GM19193 (cell line): ENCODE measurements around the gene ADAMTS5.

ENCODE experiments used
- POLR2A ChIP-seq: IDR thresholded peaks from 4 replicates; pipeline ENCODE4 v1.6.1; 2011; ENCODE audit not compliant: insufficient read depth, insufficient read length; ENCODE audit errors: extremely low read depth

The ADAMTS5 gene

GRCh38 chr21:26933448-26933847 is 33.4 kb downstream of the ADAMTS5 start:
- no peak for TF ChIP-seq POLR2A

GRCh38 chr21:26925636-26926035 is 41.3 kb downstream of the ADAMTS5 start:
- no peak for TF ChIP-seq POLR2A

- TF ChIP-seq POLR2A = no peak
These were observed 41.8 kb downstream of the ADAMTS5 start for GRCh38 chr21:26925122-26925521.

- no peak for TF ChIP-seq POLR2A
These were observed 42.9 kb downstream of the ADAMTS5 start for GRCh38 chr21:26923986-26924385.

GRCh38 chr21:26920055-26920454 is 46.8 kb downstream of the ADAMTS5 start:
- TF ChIP-seq POLR2A = no peak

- no peak for TF ChIP-seq POLR2A
These were observed 48.4 kb downstream of the ADAMTS5 start for GRCh38 chr21:26918323-26919079.

GRCh38 chr21:26916799-26917198 is 50.1 kb downstream of the ADAMTS5 start:
- no peak for TF ChIP-seq POLR2A

- TF ChIP-seq POLR2A = no peak
These were observed 52.3 kb downstream of the ADAMTS5 start for GRCh38 chr21:26914557-26914956.

- no peak for TF ChIP-seq POLR2A
These were observed 54.4 kb downstream of the ADAMTS5 start for GRCh38 chr21:26912466-26912865.

GRCh38 chr21:26909972-26910371 is 56.9 kb downstream of the ADAMTS5 start:
- TF ChIP-seq POLR2A = no peak

- TF ChIP-seq POLR2A = no peak
These were observed 65.9 kb downstream of the ADAMTS5 start for GRCh38 chr21:26900980-26901379.

GRCh38 chr21:26892151-26892550 is 74.7 kb downstream of the ADAMTS5 start:
- TF ChIP-seq POLR2A = no peak

- no peak for TF ChIP-seq POLR2A
These were observed 78.0 kb downstream of the ADAMTS5 start for GRCh38 chr21:26888931-26889330.

- TF ChIP-seq POLR2A = no peak
These were observed 78.6 kb downstream of the ADAMTS5 start for GRCh38 chr21:26888256-26888655.

GRCh38 chr21:26887251-26887650 is 79.6 kb downstream of the ADAMTS5 start:
- TF ChIP-seq POLR2A = no peak

- no peak for TF ChIP-seq POLR2A
These were observed 82.5 kb downstream of the ADAMTS5 start for GRCh38 chr21:26884436-26884835.

GRCh38 chr21:26883768-26884167 is 83.1 kb downstream of the ADAMTS5 start:
- TF ChIP-seq POLR2A = no peak
